H1 (cell line): ENCODE data around the gene GHRHR. TPM values are rescaled to one million over a fixed set of nuclear protein-coding genes. Genes with fewer than 3 reads are reported as not detected.

Experiments
- BCL11A ChIP-seq, 2 experiments: IDR thresholded peaks; one replicate each; pipeline ENCODE4 v1.6.1; 2011; ENCODE audit warnings: low read depth in 2 of 2, low read length in 2 of 2, mild to moderate bottlenecking in 2 of 2
- CHD7 ChIP-seq: fragments of 300-600 bp; sonication (generic); IDR thresholded peaks from 2 replicates; pipeline ENCODE4 v1.7.1; 2012; ENCODE audit warnings: low read length, moderate library complexity, mild to moderate bottlenecking, inconsistent platforms; ENCODE audit not compliant: insufficient replicate concordance
- CTCF ChIP-seq, 3 experiments: IDR thresholded peaks; 1 replicate in 2 of 3; 2 replicates in 1 of 3; pipeline versions ENCODE4 v1.5.1 to v1.6.1; 2011; ENCODE audit warnings: low read length in 3 of 3, mild to moderate bottlenecking in 3 of 3, inconsistent platforms in 2 of 3, low read depth in 1 of 3, moderate library complexity in 1 of 3; ENCODE audit not compliant: insufficient read depth in 1 of 3; ENCODE audit errors: control extremely low read depth in 1 of 3
- KDM1A ChIP-seq: fragments of 200-600, 300-600 bp; sonication (generic); IDR thresholded peaks from 2 replicates; pipeline ENCODE4 v1.7.1; 2016; ENCODE audit warnings: mild to moderate bottlenecking, low read length, borderline replicate concordance
- KDM5A ChIP-seq: fragments of 200-600 bp; IDR thresholded peaks from 2 replicates; pipeline ENCODE4 v1.7.1; 2012; ENCODE audit warnings: mild to moderate bottlenecking, low read length, inconsistent platforms, mixed read lengths
- POLR2A ChIP-seq, 2 experiments: IDR thresholded peaks; 1 replicate in 1 of 2; 2 replicates in 1 of 2; pipeline ENCODE4 v1.6.1; 2011; ENCODE audit warnings: low read depth in 2 of 2, low read length in 2 of 2, mild to moderate bottlenecking in 2 of 2; ENCODE audit errors: control extremely low read depth in 1 of 2
- SAP30 ChIP-seq: fragments of 300-600 bp; sonication (generic); IDR thresholded peaks from 2 replicates; pipeline ENCODE4 v1.7.1; 2012; ENCODE audit warnings: low read length, moderate library complexity, mild to moderate bottlenecking, inconsistent platforms; ENCODE audit not compliant: insufficient read depth, insufficient replicate concordance
- polyA plus RNA-seq, 7 experiments: library from polyadenylated mRNA; depleted of rRNA in 3 of 7; stranded (reverse) in 5 of 7; unstranded in 2 of 7; fragments of >200 nt in 5 of 7; fragments of 200-250 nt in 2 of 7; gene quantifications; 1 replicate in 5 of 7; 2 replicates in 1 of 7; 4 replicates in 1 of 7; pipeline versions ENCODE4 v1.2.1 to v1.2.3, GENCODE V29; 2011 to 2013; ENCODE audit warnings: missing spikeins in 2 of 7, mixed read lengths in 2 of 7
- total RNA-seq: library from RNA; stranded (reverse); fragmentation: NEBNext Ultra II Directional; extraction: Animal tissue kit (Norgen Biotek cat#: 25700); gene quantifications from 2 replicates; pipeline ENCODE4 v1.2.1, GENCODE V29; 2021

GHRHR gene
- total and polyA plus RNA-seq, 2 of the 8 experiments (the other 6 are each of a cell fraction or from before 2014, with no cell fraction given), result 0.60 to 6.5 TPM

GRCh38 chr7:30936650-30937245 lies 27.0 kb upstream of the GHRHR start (continued):
- TF ChIP-seq CHD7 (no peak), CTCF (IDR thresholded peaks at IDR 0.05; ENCODE audit: control extremely low read depth in 1 of 3, insufficient read depth in 1 of 3, low read depth in 1 of 3, low read length in 3 of 3) (no peak), SAP30 (no peak), POLR2A (IDR thresholded peaks at IDR 0.05; ENCODE audit: control extremely low read depth in 1 of 2, low read depth in 2 of 2, low read length in 2 of 2) (no peak), KDM5A (no peak), BCL11A (IDR thresholded peaks at IDR 0.05; ENCODE audit: low read depth in 2 of 2, low read length in 2 of 2) (no peak), KDM1A (no peak)
- TF ChIP-seq, all 59 proteins: peak for 0
